K562 (cell line): ENCODE results near the gene ZNF587. TPM values are rescaled to one million over a fixed set of nuclear protein-coding genes. Genes with fewer than 3 reads are reported as not detected.

ENCODE experiments used
- ATAC-seq: fragments of 200-7000 bp; cut with Tn5 transposase; 3 replicates; pipeline ENCODE4 v1.9.1; 2020; ENCODE audit warnings: moderate library complexity
- BruUV-seq: library from RNA; stranded (reverse); fragments of 400-500 nt; replicated peaks from 2 replicates; lab custom pipeline; 2021; lab: Mats Ljungman, UMichigan
- CTCF ChIA-PET: fragments of 300-600 bp; formaldehyde crosslinking; extraction: SDS; loops from one replicate; lab custom pipeline; 2021; ENCODE audit warnings: low intra/inter-chr PET ratio; lab: Yijun Ruan, JAX
- POLR2A ChIA-PET: fragments of 300-600, 350-650 bp; sonication (Branson Sonifier 250); formaldehyde crosslinking; extraction: SDS; loops from one replicate; lab custom pipeline; 2021; ENCODE audit warnings: antibody characterized with exemption, inconsistent platforms; lab: Yijun Ruan, JAX
- DNase-seq, 4 experiments: peaks; one replicate each; pipeline versions ENCODE4 v3.0.0 to v3.0.0-alpha.2; 2011 to 2018; ENCODE audit warnings: low spot score in 3 of 4, mixed read lengths in 3 of 4; ENCODE audit errors: extremely low read depth in 1 of 4
- FAIRE-seq: peaks from 2 replicates; lab custom pipeline; 2011; peaks lifted over from hg19 to GRCh38; lab: Jason Lieb, UNC
- H2AFZ ChIP-seq: 2 replicates; pipeline ENCODE4 v1.6.0; 2011; ENCODE audit warnings: low read depth, low read length, control low read depth, inconsistent platforms
- H3K27ac ChIP-seq: fragments of 200-600 bp; 3 replicates; pipeline ENCODE4 v1.8.0; 2011; ENCODE audit warnings: low read depth, mild to moderate bottlenecking, control low read depth, inconsistent platforms, low read length, moderate library complexity, mixed read lengths; ENCODE audit errors: extremely low read depth
- H3K27me3 ChIP-seq, 2 experiments: fragments of 300-600 bp in 1 of 2; 2 replicates in 1 of 2; 3 replicates in 1 of 2; pipeline versions ENCODE4 v1.6.0 to v1.8.0; 2011; ENCODE audit warnings: inconsistent platforms in 2 of 2, low read length in 2 of 2, mild to moderate bottlenecking in 1 of 2, mixed read lengths in 1 of 2, moderate library complexity in 1 of 2; ENCODE audit not compliant: control insufficient read depth in 2 of 2, insufficient read depth in 2 of 2
- H3K36me3 ChIP-seq: fragments of 300-600 bp; 3 replicates; pipeline ENCODE4 v1.8.0; 2011; ENCODE audit warnings: mild to moderate bottlenecking, low read length, inconsistent platforms; ENCODE audit not compliant: control insufficient read depth, insufficient read depth
- H3K4me1 ChIP-seq, 2 experiments: fragments of 200-600 bp in 1 of 2; replicated peaks in 1 of 2; 2 replicates in 1 of 2; 3 replicates in 1 of 2; pipeline versions ENCODE4 v1.5.1 to v1.8.0; 2011; ENCODE audit warnings: inconsistent platforms in 2 of 2, low read length in 2 of 2, mild to moderate bottlenecking in 1 of 2, mixed read lengths in 1 of 2, moderate library complexity in 1 of 2; ENCODE audit not compliant: control insufficient read depth in 2 of 2, insufficient read depth in 2 of 2
- H3K4me2 ChIP-seq: 2 replicates; pipeline ENCODE4 v1.6.1; 2011; ENCODE audit warnings: low read length, control low read depth, inconsistent platforms, mixed read lengths; ENCODE audit not compliant: insufficient read depth
- H3K4me3 ChIP-seq: fragments of 200-600 bp; sonication (generic), shearing (Covaris generic); 2 replicates; pipeline ENCODE4 v1.5.1; 2016; ENCODE audit warnings: control low read depth, inconsistent platforms
- H3K79me2 ChIP-seq: fragments of 200-600 bp; 3 replicates; pipeline ENCODE4 v1.8.0; 2011; ENCODE audit warnings: low read length, inconsistent platforms; ENCODE audit not compliant: control insufficient read depth, insufficient read depth
- H3K9ac ChIP-seq, 2 experiments: 2 replicates each; pipeline versions ENCODE4 v1.6.0 to v1.6.1; 2011; ENCODE audit warnings: low read depth in 2 of 2, low read length in 2 of 2, control low read depth in 1 of 2, inconsistent platforms in 1 of 2, mild to moderate bottlenecking in 1 of 2, mixed read lengths in 1 of 2; ENCODE audit not compliant: insufficient read depth in 1 of 2
- H3K9me1 ChIP-seq: one replicate; pipeline ENCODE4 v1.6.0; 2011; ENCODE audit warnings: inconsistent platforms, mild to moderate bottlenecking, low read length, moderate library complexity; ENCODE audit not compliant: control insufficient read depth, insufficient read depth
- H3K9me3 ChIP-seq: replicated peaks from 2 replicates; pipeline ENCODE4 v1.5.1; 2011; ENCODE audit warnings: low read depth, low read length, inconsistent platforms; ENCODE audit not compliant: control insufficient read depth, insufficient read depth
- H4K20me1 ChIP-seq: replicated peaks from 2 replicates; pipeline ENCODE4 v1.6.1; 2011; ENCODE audit warnings: low read length, inconsistent platforms, mixed read lengths; ENCODE audit not compliant: control insufficient read depth, insufficient read depth
- BACH1 ChIP-seq: fragments of 200-800 bp; sonication (Bioruptor generic); IDR thresholded peaks from 2 replicates; pipeline ENCODE4 v1.6.1; 2016; ENCODE audit warnings: missing genetic modification characterization, missing compliant biosample characterization
- CAMTA2 ChIP-seq: fragments of 250-450 bp; sonication (Bioruptor Pico); conservative IDR thresholded peaks from 2 replicates; pipeline ENCODE4 v1.5.1; 2022
- KAT2B ChIP-seq: IDR thresholded peaks from one replicate; pipeline ENCODE4 v1.6.1; 2012; ENCODE audit warnings: low read depth, mild to moderate bottlenecking, control low read depth, inconsistent platforms, low read length, moderate library complexity
- NELFE ChIP-seq: IDR thresholded peaks from 2 replicates; pipeline ENCODE4 v1.6.1; 2011; ENCODE audit warnings: mild to moderate bottlenecking; ENCODE audit not compliant: insufficient read depth, insufficient read length
- POLR2AphosphoS2 ChIP-seq: IDR thresholded peaks from 2 replicates; pipeline ENCODE4 v1.6.1; 2012; ENCODE audit warnings: low read length, improper control_type of control experiment
- SIN3B ChIP-seq: fragments of 450-650 bp; IDR thresholded peaks from 2 replicates; pipeline ENCODE4 v1.6.1; 2017; ENCODE audit warnings: low read depth, mild to moderate bottlenecking, moderate library complexity
- TAF9B ChIP-seq: fragments of 450-650 bp; IDR thresholded peaks from 2 replicates; pipeline ENCODE4 v1.6.1; 2018; ENCODE audit warnings: mild to moderate bottlenecking; ENCODE audit not compliant: partially characterized antibody
- ZNF347 ChIP-seq: fragments of 450-650 bp; formaldehyde crosslinking; IDR thresholded peaks from 2 replicates; pipeline ENCODE4 v1.4.0; 2020; ENCODE audit warnings: low read depth, mild to moderate bottlenecking, moderate library complexity
- ZZZ3 ChIP-seq: fragments of 450-650 bp; IDR thresholded peaks from 2 replicates; pipeline ENCODE4 v1.6.1; 2016; ENCODE audit warnings: antibody characterized with exemption, mild to moderate bottlenecking, moderate library complexity
- WGBS: fragments of 100-300 bp; shearing (Covaris generic); methylation state at CpG from one replicate; pipeline ENCODE4 v1.1.6; 2016; ENCODE audit warnings: low coverage, mixed read lengths; ENCODE audit not compliant: insufficient coverage; ENCODE audit errors: missing lambda C conversion rate; 5-methylcytosine and 5-hydroxymethylcytosine counted together
- in situ Hi-C: fragments of 300-500 bp; cut with MboI; formaldehyde crosslinking; loops from 4 replicates; pipeline ENCODE4 v1.15.0; 2018; ENCODE audit warnings: inconsistent platforms, mixed read lengths
- intact Hi-C: fragments of 100-400 bp; cut with micrococcal nuclease; formaldehyde crosslinking; loops from 2 replicates; pipeline ENCODE4 v1.14.2; 2022
- polyA plus RNA-seq, 8 experiments: library from polyadenylated mRNA; depleted of rRNA in 4 of 8; stranded (reverse) in 5 of 8; unstranded in 3 of 8; fragments of >200 nt; fragmentation: Nextera tagmentation in 2 of 8; fragmentation: Illumina TruSeq in 1 of 8; extraction: Ambion mirVana in 2 of 8; extraction: Trizol in 1 of 8; gene quantifications; 2 replicates each; pipeline versions ENCODE4 v1.2.1 to v1.2.3, GENCODE V29; 2011 to 2014; ENCODE audit warnings: inconsistent platforms in 1 of 8, missing spikeins in 1 of 8
- total RNA-seq, 7 experiments: library from RNA; depleted of rRNA in 6 of 7; stranded (reverse); fragments of >200 nt in 6 of 7; fragmentation: Illumina TruSeq in 2 of 7; extraction: Trizol in 2 of 7; gene quantifications; 2 replicates each; pipeline versions ENCODE4 v1.2.1 to v1.2.3, GENCODE V29; 2011 to 2021; ENCODE audit warnings: low replicate concordance in 1 of 7
- TF ChIP-seq, protein P1 (sequence below): fragments of 450-650 bp; IDR thresholded peaks from 2 replicates; pipeline ENCODE4 v1.6.1; 2016; ENCODE audit warnings: low read depth, mild to moderate bottlenecking, moderate library complexity
- TF ChIP-seq, protein P2 (sequence below): IDR thresholded peaks from 3 replicates; pipeline ENCODE4 v1.6.1; 2011; ENCODE audit warnings: borderline replicate concordance, mild to moderate bottlenecking, moderate library complexity; ENCODE audit not compliant: insufficient read length; ENCODE audit errors: extremely low read depth

The ZNF587 gene
- total and polyA plus RNA-seq, 9 of the 15 experiments (the other 6 are each of a cell fraction or from before 2014, with no cell fraction given): 3.2 to 42.0 (median 24.9) TPM

DNA sequence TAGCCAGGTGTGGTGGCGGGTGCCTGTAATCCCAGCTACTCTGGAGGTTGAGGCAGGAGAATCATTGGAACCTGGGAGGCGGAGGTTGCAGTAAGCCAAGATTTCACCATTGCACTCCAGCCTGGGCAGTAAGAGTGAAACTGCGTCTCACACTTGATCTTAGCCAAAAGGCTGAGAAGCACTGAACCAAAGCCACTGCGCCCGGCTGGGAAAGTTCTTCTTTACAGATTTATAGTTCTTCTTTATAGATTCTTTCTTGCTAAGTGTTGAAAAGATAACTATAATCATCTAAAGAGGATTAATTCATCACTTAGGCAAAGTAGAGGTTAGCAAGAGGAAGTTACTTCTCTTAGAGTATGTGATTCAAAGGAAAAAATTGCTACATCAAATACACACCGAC lies 55.6 kb downstream of the ZNF587 start:
- H3K4me3 ChIP-seq: no peak overlapping the region
- H2AFZ ChIP-seq: no peak overlapping the region
- in situ Hi-C loops: no loop called here
- intact Hi-C loops: no loop called here
- WGBS: 40% methylated on average over 6 of the region's 6 CpGs
- BruUV-seq: no TSS peak
- no peaks in the 10 kb centered on the region for H3K9me1 ChIP-seq
- H3K9me3 ChIP-seq: peaks cover 4% of the 10 kb centered on the region; the same call in 1 of the 2 replicates
- H3K27me3 ChIP-seq: no peaks in the 10 kb centered on the region
- TF ChIP-seq, protein P1, sequence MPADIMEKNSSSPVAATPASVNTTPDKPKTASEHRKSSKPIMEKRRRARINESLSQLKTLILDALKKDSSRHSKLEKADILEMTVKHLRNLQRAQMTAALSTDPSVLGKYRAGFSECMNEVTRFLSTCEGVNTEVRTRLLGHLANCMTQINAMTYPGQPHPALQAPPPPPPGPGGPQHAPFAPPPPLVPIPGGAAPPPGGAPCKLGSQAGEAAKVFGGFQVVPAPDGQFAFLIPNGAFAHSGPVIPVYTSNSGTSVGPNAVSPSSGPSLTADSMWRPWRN: no peak
- TF ChIP-seq ZZZ3: no peak
- DNase-seq: no peak
- ChIA-PET CTCF (no interaction called here), POLR2A (no interaction called here)
- no peak for ATAC-seq
- no peak overlapping the region for H3K4me2 ChIP-seq
- 0 out of 3 replicates have a peak, but pooled peaks cover 5% of the 10 kb centered on the region for H3K36me3 ChIP-seq
- H3K79me2 ChIP-seq: no peaks in the 10 kb centered on the region
- H3K9ac ChIP-seq: no peak overlapping the region
- H4K20me1 ChIP-seq: no peaks in the 10 kb centered on the region
- no peak for FAIRE-seq
- no peaks in the 10 kb centered on the region for H3K4me1 ChIP-seq
- H3K27ac ChIP-seq: no peak overlapping the region

DNA sequence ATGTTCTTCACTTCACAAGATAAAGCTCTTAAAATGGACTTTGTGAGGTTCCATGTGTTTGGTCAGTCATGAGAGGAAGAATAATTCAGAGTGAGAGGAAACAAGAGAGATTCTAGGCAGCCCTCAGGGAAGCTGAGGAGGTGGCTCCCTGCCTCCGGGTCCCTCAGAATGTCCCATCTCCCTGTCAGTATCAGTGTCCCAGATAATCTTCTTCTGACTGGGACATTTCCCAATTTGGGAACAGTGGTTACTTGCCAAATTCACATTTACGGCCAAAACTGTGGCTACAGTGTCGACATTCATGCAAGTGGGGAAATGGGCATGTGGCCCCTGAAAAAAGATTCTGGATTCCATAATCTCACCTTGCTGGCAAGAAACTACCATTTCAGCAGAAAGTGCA lies 57.7 kb downstream of the ZNF587 start:
- Histone ChIP-seq H3K27me3 (no peaks in the 10 kb centered on the region), H3K4me3 (no peak overlapping the region), H3K9me1 (no peaks in the 10 kb centered on the region), H3K27ac (no peak overlapping the region), H4K20me1 (no peaks in the 10 kb centered on the region), H3K79me2 (no peaks in the 10 kb centered on the region), H3K4me1 (no peaks in the 10 kb centered on the region), H3K9me3 (peaks cover 4% of the 10 kb centered on the region; the same call in 1 of the 2 replicates), H3K36me3 (peaks cover 14% of the 10 kb centered on the region; the same call in 2 of the 3 replicates), H2AFZ (no peak overlapping the region), H3K4me2 (no peak overlapping the region), H3K9ac (no peak overlapping the region)
- BruUV-seq: no TSS peak
- WGBS: 75% methylated on average over 3 of the region's 3 CpGs
- DNase-seq: no peak
- ChIA-PET POLR2A (interaction anchor here (0.6 to 1.9 kb wide), 2 partner anchors 9 to 114 kb away, joined by 3 to 6 read pairs; partner anchors contain the start of gene ZNF417), CTCF (no interaction called here)
- FAIRE-seq: no peak
- ATAC-seq: no peak
- TF ChIP-seq CAMTA2 (CRISPR knock-in tag): no peak
- TF ChIP-seq BACH1 (tag): no peak
- no peak for TF ChIP-seq TAF9B
- TF ChIP-seq ZNF347 (CRISPR knock-in tag): no peak
- TF ChIP-seq, protein P2, sequence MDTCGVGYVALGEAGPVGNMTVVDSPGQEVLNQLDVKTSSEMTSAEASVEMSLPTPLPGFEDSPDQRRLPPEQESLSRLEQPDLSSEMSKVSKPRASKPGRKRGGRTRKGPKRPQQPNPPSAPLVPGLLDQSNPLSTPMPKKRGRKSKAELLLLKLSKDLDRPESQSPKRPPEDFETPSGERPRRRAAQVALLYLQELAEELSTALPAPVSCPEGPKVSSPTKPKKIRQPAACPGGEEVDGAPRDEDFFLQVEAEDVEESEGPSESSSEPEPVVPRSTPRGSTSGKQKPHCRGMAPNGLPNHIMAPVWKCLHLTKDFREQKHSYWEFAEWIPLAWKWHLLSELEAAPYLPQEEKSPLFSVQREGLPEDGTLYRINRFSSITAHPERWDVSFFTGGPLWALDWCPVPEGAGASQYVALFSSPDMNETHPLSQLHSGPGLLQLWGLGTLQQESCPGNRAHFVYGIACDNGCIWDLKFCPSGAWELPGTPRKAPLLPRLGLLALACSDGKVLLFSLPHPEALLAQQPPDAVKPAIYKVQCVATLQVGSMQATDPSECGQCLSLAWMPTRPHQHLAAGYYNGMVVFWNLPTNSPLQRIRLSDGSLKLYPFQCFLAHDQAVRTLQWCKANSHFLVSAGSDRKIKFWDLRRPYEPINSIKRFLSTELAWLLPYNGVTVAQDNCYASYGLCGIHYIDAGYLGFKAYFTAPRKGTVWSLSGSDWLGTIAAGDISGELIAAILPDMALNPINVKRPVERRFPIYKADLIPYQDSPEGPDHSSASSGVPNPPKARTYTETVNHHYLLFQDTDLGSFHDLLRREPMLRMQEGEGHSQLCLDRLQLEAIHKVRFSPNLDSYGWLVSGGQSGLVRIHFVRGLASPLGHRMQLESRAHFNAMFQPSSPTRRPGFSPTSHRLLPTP: no peak
- no peak for TF ChIP-seq SIN3B
- no peak for TF ChIP-seq NELFE
- no peak for TF ChIP-seq KAT2B
- TF ChIP-seq POLR2AphosphoS2: no peak
- in situ Hi-C loops: no loop called here
- intact Hi-C loops: no loop called here
